Subcutaneous adipose tissue (tissue), 4 donors: ENCODE data around the gene CD96. TPM values are rescaled to one million over a fixed set of nuclear protein-coding genes. Genes with fewer than 3 reads are reported as not detected.

ENCODE experiments used
- CTCF ChIP-seq: fragments of 450-650 bp; IDR thresholded peaks from one replicate; pipeline ENCODE4 v1.5.1; 2016; ENCODE audit warnings: low read depth, mild to moderate bottlenecking, control low read depth, antibody characterized with exemption, moderate library complexity
- total RNA-seq, 4 donors: library from RNA; depleted of rRNA; stranded (reverse); fragments of >200 nt; gene quantifications; one replicate each; pipeline ENCODE4 v1.1.0, GENCODE V29; 2016

Gene CD96
- total RNA-seq, 4 donors from 2014 or later: 0.88 to 3.7 (median 2.1) TPM

DNA sequence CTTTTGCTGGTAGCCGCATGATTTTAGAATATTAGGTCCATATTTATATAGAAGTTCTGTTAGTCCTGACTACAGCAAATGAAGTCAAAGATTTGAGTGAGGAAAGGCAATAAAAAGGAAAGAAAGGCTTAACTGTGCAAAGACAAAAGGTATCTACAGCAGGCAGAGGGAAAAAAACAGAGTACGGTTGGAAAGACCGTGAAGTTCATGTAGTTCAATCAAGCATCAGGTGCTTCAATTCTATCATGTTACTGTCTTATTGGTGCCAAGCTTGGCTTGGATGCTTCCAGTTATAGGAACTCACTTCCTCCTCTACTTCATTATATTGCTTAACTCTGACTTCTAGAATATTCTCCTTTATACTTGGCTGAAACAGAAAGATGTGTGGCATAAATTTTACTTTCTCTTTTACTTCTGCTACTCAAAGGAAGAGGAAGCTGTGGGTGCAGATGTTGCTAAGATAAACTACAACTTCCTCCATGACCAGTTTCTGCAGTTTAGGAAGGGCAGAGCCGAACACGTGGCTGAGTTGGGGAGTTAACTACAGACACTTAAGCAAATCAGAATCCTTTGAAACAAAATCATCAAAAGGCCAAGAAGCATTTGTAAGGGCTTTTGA lies 125.7 kb downstream of the CD96 start:
- TF ChIP-seq CTCF: no peak

GRCh38 chr3:111668326-111668725 lies 126.3 kb downstream of the CD96 start:
- TF ChIP-seq CTCF: no peak

DNA sequence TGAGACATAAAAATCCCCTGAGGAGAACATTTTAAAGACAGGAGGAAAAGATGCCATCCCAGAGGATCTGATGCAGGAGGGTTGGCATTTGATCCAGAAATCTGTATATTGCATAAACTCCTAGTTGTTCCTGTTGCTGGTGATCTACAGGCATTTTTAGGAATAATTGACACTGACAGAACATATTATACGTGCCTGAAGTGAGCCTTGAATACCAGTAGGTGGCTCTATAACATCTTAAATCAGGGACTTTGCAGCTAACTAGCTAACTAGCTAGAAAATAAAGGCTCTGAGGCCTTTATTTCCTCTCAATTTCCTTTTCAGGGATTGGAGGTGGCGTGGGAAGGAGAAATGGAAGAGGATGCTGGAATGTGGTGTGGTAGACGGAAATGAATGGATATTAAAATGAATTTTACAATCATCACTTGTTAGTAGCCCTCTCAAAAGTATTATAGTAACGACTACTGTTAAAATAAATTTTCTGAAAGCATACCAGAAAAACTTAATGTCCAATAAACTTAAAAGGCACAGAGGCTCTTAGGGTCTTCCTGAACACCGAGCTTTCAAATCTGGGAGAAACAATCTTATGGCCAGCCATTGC lies 127.0 kb downstream of the CD96 start:
- TF ChIP-seq CTCF: no peak

GRCh38 chr3:111669926-111670630 lies 128.1 kb downstream of the CD96 start:
- no peak for TF ChIP-seq CTCF

DNA sequence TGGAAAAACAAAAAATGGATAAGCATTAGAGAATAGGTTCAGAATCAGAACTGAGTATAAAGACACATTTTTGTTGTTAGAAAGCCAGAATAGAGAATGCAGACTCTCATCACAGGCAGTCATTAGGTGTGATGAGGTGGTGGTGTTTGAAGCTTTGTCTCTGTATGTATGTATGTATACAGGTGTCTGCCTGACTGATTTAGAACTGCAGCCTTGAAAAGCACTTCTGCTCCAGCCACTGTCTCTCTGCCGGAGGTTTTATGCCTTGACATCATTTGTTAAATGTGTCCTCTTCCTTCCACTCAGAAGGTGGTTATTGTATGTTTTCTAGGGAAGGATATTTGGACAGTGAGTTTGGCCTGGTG lies 133.8 kb downstream of the CD96 start:
- no peak for TF ChIP-seq CTCF

DNA sequence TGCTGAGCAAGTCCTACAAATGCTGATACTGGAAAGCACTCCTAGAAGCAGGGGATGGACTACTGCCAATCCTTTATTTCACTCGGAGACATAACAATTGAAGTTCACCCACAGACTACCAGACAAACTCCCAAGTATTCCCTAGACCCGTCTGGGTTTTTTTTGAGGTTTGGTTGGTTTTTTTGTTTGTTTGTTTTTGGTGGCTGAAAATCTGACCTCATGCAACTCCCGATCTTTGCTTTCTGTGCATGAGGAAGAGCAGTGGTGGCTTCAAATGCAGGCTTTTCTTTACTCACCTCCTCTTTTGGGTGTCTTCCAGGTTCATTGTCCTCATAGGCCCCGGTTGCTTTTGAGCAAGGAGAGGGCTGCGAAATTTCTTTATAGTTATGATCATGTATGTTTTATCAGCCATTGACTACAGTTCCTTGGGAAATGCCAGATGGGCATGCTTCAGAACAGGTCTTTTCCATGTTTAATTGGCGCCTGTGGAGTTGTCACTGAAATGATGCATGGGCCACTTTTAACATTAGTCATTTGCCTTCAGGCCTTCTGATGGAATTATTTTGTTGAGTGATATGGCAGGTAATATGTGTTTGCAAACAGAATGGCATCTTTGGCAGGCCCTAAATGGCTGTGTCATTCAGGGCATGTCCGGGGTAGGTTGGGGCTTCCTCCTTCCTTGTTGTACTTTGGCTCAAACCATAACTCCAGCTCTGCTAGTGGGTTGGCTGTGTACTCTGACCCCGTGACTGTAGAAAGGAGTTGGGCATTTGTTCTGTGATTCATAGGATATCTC lies 134.4 kb downstream of the CD96 start:
- TF ChIP-seq CTCF: no peak

- TF ChIP-seq CTCF: no peak
Observed at GRCh38 chr3:111677007-111677392, 135.0 kb downstream of the CD96 start.
